GM10266 (cell line): ENCODE measurements around the gene CLDN14.

Source experiments
- DNase-seq: peaks from one replicate; pipeline ENCODE4 v3.0.0; 2012; ENCODE audit errors: extremely low spot score
- TF ChIP-seq, protein P1 (sequence below): IDR thresholded peaks from 2 replicates; pipeline ENCODE4 v1.5.1; 2012; ENCODE audit warnings: mild to moderate bottlenecking, low read depth; ENCODE audit not compliant: control insufficient read depth, insufficient read depth; ENCODE audit errors: missing control alignments

Gene CLDN14

DNA sequence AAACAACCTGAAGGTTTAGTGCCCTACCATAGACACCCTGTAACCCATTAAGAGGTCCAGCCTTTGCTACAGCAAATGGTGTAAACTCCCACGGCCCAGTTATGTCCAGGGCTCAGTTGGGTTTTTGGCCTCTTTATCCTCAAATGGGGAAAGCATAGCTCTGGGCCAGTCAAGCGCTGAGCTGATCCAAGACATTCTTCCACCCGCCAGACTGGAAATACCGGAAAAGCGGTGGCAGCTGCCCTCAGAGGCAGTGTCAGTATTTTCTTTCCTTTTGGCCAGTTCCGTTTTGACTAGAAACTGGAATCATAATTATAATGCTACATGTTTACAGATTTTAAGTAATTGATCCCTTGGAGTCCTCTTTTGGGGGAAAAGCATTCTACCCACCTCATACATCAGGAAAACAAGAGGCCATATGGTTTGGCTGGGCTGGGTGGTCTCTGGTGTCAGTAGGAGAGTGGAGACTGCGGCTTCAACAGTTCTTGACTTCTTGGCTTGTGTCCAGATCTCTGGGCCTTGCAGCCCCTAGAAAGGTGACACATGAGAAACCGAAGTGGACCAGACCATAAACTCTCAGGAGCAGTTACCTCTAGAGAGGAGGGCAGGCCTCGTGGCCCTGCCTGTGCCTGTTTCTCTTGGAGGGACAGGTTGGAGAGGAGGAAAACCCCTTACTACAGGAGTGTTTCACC lies 30.2 kb upstream of the CLDN14 start:
- TF ChIP-seq, protein P1, sequence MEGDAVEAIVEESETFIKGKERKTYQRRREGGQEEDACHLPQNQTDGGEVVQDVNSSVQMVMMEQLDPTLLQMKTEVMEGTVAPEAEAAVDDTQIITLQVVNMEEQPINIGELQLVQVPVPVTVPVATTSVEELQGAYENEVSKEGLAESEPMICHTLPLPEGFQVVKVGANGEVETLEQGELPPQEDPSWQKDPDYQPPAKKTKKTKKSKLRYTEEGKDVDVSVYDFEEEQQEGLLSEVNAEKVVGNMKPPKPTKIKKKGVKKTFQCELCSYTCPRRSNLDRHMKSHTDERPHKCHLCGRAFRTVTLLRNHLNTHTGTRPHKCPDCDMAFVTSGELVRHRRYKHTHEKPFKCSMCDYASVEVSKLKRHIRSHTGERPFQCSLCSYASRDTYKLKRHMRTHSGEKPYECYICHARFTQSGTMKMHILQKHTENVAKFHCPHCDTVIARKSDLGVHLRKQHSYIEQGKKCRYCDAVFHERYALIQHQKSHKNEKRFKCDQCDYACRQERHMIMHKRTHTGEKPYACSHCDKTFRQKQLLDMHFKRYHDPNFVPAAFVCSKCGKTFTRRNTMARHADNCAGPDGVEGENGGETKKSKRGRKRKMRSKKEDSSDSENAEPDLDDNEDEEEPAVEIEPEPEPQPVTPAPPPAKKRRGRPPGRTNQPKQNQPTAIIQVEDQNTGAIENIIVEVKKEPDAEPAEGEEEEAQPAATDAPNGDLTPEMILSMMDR: no peak
- DNase-seq: no peak

DNA sequence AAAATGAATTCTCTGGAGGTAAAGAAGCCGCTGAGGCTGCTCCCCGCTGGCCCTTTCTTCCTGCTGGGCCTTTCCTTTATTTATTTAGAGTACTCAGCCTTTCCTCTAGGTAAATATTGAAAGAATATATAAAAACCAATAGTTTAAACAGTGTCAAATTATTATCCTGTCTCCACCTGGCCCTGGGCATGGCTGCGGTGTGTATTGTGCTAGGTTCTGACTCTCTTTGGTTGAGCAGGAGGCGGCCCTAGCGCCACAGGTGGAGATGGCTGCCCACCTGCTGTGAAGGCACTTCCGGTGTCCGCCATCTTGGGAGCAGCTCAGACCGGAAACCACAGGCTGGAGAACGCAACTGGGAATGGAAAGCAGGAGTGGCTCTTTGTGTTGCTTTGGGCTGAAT lies 29.0 kb upstream of the CLDN14 start:
- TF ChIP-seq, protein P1: no peak
- no peak for DNase-seq

DNA sequence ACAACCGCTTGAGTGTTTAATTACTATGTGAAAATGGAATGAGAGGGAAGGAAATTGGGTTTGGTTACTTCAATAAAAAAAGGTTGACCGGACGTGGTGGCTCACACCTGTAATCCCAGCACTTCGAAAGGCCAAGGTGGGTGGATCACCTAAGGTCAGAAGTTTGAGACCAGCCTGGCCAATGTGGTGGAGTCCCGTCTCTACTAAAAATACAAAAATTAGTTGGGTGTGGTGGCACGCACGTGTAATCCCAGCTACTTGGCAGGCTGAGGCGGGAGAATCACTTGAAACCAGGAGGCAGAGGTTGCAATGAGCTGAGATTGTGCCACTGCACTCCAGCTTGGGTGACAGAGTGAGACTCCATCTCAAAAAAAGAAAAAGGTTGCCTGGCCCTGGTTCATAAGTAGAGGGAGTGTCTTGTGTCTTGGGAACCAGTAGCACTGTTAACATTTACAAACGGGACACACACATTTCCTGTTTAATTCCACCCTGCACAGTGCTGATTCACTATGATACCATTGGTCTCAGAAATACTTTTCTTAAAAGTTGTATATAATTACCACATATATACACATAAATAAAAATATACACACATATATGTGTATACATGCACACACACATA lies 27.6 kb upstream of the CLDN14 start:
- no peak for DNase-seq

DNA sequence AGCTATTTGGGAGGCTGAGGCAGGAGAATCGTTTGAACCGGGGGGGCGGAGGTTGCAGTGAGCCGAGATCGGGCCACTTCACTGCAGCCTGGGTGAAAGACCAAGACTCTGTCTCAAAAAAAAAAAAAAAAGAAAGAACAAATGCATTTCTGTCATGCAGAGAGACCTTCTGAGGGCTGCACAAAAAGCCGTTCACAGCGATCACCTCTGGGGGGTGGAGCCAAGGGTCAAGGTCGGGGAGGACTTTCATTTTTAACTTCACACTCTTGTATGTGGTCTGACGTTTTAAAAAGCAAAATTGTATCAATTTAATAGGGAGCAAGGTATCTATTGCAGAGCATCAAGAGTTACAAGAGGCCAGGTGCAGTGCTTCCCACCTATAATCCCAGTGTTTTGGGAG lies 26.6 kb upstream of the CLDN14 start:
- TF ChIP-seq, protein P1: no peak
- DNase-seq: no peak

More for the DNA sequence above, 27.6 kb upstream of the CLDN14 start:
- TF ChIP-seq, protein P1: no peak

DNA sequence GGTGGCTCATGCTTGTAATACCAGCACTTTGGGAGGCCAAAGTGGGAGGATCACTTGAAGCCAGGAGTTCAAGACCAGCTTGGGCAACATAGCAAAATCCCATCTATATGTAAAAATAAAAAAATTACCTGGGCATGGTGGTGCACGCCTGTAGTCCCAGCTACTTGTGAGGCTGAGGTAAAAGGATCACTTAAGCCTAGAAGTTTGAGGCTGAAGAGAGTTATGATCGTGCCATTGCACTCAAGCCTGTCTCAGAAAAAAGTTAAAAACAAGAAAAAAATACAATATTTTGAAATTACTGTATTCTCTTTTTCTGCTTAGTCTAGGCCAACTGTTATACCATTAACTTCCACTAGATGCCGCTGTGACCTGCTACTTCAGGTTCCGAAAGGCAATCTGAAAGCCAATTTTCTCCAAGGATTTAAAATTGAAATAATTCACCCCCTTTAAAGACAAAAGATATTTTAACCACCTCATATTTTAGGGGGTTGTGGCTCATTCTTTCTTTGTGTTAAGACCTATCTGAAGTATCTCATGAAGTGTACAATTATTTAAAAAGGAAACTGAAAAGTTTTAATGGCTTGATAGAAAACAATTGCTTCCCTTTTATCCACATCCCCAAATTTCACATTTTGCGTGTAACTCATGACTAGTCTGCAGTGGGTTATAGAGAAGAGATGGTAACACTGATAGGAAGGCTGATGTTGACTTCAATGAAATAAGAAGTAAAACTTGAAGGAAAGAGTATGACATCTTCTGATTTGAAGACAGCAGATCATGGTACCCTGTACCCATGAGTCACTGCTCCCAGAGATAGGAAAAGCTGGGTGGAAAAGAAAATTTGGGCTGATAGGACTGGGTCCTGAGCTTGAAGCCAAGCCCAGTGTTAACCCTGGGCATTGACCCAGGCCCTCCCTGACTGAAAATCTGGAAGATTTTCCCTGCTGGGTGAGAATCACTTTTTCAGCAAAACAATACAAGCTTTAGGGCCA lies 24.4 kb upstream of the CLDN14 start:
- DNase-seq: peak; percentile 41

DNA sequence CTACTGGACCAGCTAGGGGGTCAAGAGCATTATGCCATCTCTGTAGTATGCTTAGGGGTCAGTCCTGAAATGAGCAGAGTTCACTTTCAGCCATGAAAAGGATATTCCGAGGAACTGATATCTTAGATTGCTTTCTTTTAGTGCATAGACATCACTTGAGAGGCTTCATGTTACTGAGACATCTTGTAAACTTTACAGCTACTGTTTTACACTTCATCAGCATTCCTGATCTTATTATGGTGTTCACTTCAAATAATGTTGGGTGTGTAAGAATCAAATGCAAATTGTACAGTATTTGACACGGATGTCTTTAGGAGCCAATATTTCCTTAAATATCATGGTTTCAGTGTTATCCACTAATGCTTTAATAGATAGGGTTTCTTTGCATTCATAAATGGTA lies 22.4 kb upstream of the CLDN14 start:
- TF ChIP-seq, protein P1: no peak
- no peak for DNase-seq

More for the DNA sequence above, 24.4 kb upstream of the CLDN14 start:
- TF ChIP-seq, protein P1: peak; percentile 75

DNA sequence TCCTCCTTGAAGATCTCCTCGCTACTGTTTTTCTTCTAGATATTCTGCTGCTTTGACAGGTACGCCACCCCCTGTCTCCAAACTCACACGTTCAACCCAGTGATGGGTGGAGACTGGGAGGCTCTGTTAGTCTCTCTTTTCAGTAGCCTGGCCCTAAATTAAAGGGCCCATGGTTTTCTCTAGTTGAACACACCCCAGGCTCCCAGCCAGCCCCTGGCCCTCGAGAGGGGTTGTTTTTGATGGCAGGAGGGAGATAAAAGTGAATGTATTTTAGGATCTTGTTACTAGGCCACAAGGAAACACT lies 21.6 kb upstream of the CLDN14 start:
- TF ChIP-seq, protein P1: no peak
- DNase-seq: no peak
